BLaER1 (cell line): ENCODE measurements around the gene PCSK5.

Experiments
- H3K27ac ChIP-seq: shearing (Covaris generic); formaldehyde crosslinking; 2 replicates; pipeline ENCODE4 v1.8.1; 2022
- H3K27me3 ChIP-seq: shearing (Covaris generic); formaldehyde crosslinking; 2 replicates; pipeline ENCODE4 v1.8.1; 2022
- H3K36me3 ChIP-seq: shearing (Covaris generic); formaldehyde crosslinking; 2 replicates; pipeline ENCODE4 v1.8.1; 2022
- H3K4me1 ChIP-seq: shearing (Covaris generic); formaldehyde crosslinking; 2 replicates; pipeline ENCODE4 v1.8.1; 2022
- H3K4me2 ChIP-seq: shearing (Covaris generic); formaldehyde crosslinking; 2 replicates; pipeline ENCODE4 v1.8.1; 2022
- H3K4me3 ChIP-seq: shearing (Covaris generic); formaldehyde crosslinking; 2 replicates; pipeline ENCODE4 v1.8.1; 2022
- H3K9ac ChIP-seq: shearing (Covaris generic); formaldehyde crosslinking; 2 replicates; pipeline ENCODE4 v1.8.1; 2022
- H3K9me3 ChIP-seq: shearing (Covaris generic); formaldehyde crosslinking; 2 replicates; pipeline ENCODE4 v1.8.1; 2022
- H4K20me1 ChIP-seq: shearing (Covaris generic); formaldehyde crosslinking; 2 replicates; pipeline ENCODE4 v1.8.1; 2022
- Cebpa-rat ChIP-seq: shearing (Covaris generic); IDR thresholded peaks from 2 replicates; pipeline ENCODE4 v1.8.1; 2022

Gene PCSK5

GRCh38 chr9:76109953-76110352 lies 219.5 kb downstream of the PCSK5 start:
- H3K4me3 ChIP-seq = no peak overlapping the region
- no peak overlapping the region for H3K27ac ChIP-seq
- no peak overlapping the region for H3K4me2 ChIP-seq
- H3K9ac ChIP-seq = no peak overlapping the region
- no peaks in the 10 kb centered on the region for H3K36me3 ChIP-seq
- H3K4me1 ChIP-seq = no peaks in the 10 kb centered on the region
- H4K20me1 ChIP-seq = no peaks in the 10 kb centered on the region
- no peaks in the 10 kb centered on the region for H3K9me3 ChIP-seq
- TF ChIP-seq Cebpa-rat = no peak
- no peaks in the 10 kb centered on the region for H3K27me3 ChIP-seq

- no peak for TF ChIP-seq Cebpa-rat
- Histone ChIP-seq H3K27ac (no peak overlapping the region), H3K9me3 (no peaks in the 10 kb centered on the region), H3K4me1 (no peaks in the 10 kb centered on the region), H3K9ac (no peak overlapping the region), H4K20me1 (no peaks in the 10 kb centered on the region), H3K4me3 (no peak overlapping the region), H3K27me3 (no peaks in the 10 kb centered on the region), H3K36me3 (no peaks in the 10 kb centered on the region), H3K4me2 (no peak overlapping the region)
These were observed 221.7 kb downstream of the PCSK5 start for GRCh38 chr9:76112151-76112550.

GRCh38 chr9:76114144-76114543 lies 223.7 kb downstream of the PCSK5 start:
- Histone ChIP-seq H3K4me2 (no peak overlapping the region), H4K20me1 (no peaks in the 10 kb centered on the region), H3K4me3 (no peak overlapping the region), H3K9ac (no peak overlapping the region), H3K36me3 (no peaks in the 10 kb centered on the region), H3K4me1 (no peaks in the 10 kb centered on the region), H3K27me3 (no peaks in the 10 kb centered on the region), H3K9me3 (no peaks in the 10 kb centered on the region), H3K27ac (no peak overlapping the region)
- no peak for TF ChIP-seq Cebpa-rat

GRCh38 chr9:76115396-76115795 lies 224.9 kb downstream of the PCSK5 start:
- H3K4me1 ChIP-seq = no peaks in the 10 kb centered on the region
- H3K27me3 ChIP-seq = no peaks in the 10 kb centered on the region
- H3K9ac ChIP-seq = no peak overlapping the region
- no peaks in the 10 kb centered on the region for H4K20me1 ChIP-seq
- no peak for TF ChIP-seq Cebpa-rat
- no peaks in the 10 kb centered on the region for H3K36me3 ChIP-seq
- no peak overlapping the region for H3K4me3 ChIP-seq
- no peak overlapping the region for H3K4me2 ChIP-seq
- no peak overlapping the region for H3K27ac ChIP-seq
- H3K9me3 ChIP-seq = no peaks in the 10 kb centered on the region

- Histone ChIP-seq H3K27ac (no peak overlapping the region), H3K9me3 (no peaks in the 10 kb centered on the region), H3K4me3 (no peak overlapping the region), H3K4me1 (no peaks in the 10 kb centered on the region), H3K9ac (no peak overlapping the region), H4K20me1 (no peaks in the 10 kb centered on the region), H3K27me3 (no peaks in the 10 kb centered on the region), H3K4me2 (no peak overlapping the region), H3K36me3 (no peaks in the 10 kb centered on the region)
- no peak for TF ChIP-seq Cebpa-rat
These were observed 225.6 kb downstream of the PCSK5 start for GRCh38 chr9:76115982-76116646.

GRCh38 chr9:76116913-76117312 lies 226.4 kb downstream of the PCSK5 start:
- H3K27me3 ChIP-seq = no peaks in the 10 kb centered on the region
- H3K36me3 ChIP-seq = no peaks in the 10 kb centered on the region
- H4K20me1 ChIP-seq = no peaks in the 10 kb centered on the region
- H3K4me2 ChIP-seq = no peak overlapping the region
- H3K4me3 ChIP-seq = no peak overlapping the region
- no peak for TF ChIP-seq Cebpa-rat
- no peaks in the 10 kb centered on the region for H3K4me1 ChIP-seq
- H3K27ac ChIP-seq = no peak overlapping the region
- H3K9ac ChIP-seq = no peak overlapping the region
- no peaks in the 10 kb centered on the region for H3K9me3 ChIP-seq

- Histone ChIP-seq H3K4me2 (no peak overlapping the region), H3K27ac (no peak overlapping the region)
These were observed 237.2 kb downstream of the PCSK5 start for GRCh38 chr9:76127637-76128036.

GRCh38 chr9:76135902-76136301 lies 245.4 kb downstream of the PCSK5 start:
- no peak overlapping the region for H3K4me3 ChIP-seq
- no peaks in the 10 kb centered on the region for H3K36me3 ChIP-seq
- H3K4me2 ChIP-seq = no peak overlapping the region
- no peak for TF ChIP-seq Cebpa-rat
- no peaks in the 10 kb centered on the region for H3K4me1 ChIP-seq
- H3K27me3 ChIP-seq = no peaks in the 10 kb centered on the region
- H3K27ac ChIP-seq = no peak overlapping the region
- no peaks in the 10 kb centered on the region for H3K9me3 ChIP-seq
- no peaks in the 10 kb centered on the region for H4K20me1 ChIP-seq
- H3K9ac ChIP-seq = no peak overlapping the region

More at GRCh38 chr9:76127637-76128036, 237.2 kb downstream of the PCSK5 start:
- no peak overlapping the region for H3K9ac ChIP-seq
- no peak for TF ChIP-seq Cebpa-rat
- no peaks in the 10 kb centered on the region for H3K4me1 ChIP-seq
- no peaks in the 10 kb centered on the region for H3K9me3 ChIP-seq
- no peaks in the 10 kb centered on the region for H3K27me3 ChIP-seq
- H3K4me3 ChIP-seq = no peak overlapping the region
- H4K20me1 ChIP-seq = no peaks in the 10 kb centered on the region
- no peaks in the 10 kb centered on the region for H3K36me3 ChIP-seq

GRCh38 chr9:76136986-76137385 lies 246.5 kb downstream of the PCSK5 start:
- Histone ChIP-seq H3K4me1 (no peaks in the 10 kb centered on the region), H3K4me2 (no peak overlapping the region), H3K27me3 (no peaks in the 10 kb centered on the region), H3K27ac (no peak overlapping the region), H4K20me1 (no peaks in the 10 kb centered on the region), H3K4me3 (no peak overlapping the region), H3K9me3 (no peaks in the 10 kb centered on the region), H3K9ac (no peak overlapping the region), H3K36me3 (no peaks in the 10 kb centered on the region)
- no peak for TF ChIP-seq Cebpa-rat

- Histone ChIP-seq H3K4me1 (no peaks in the 10 kb centered on the region), H4K20me1 (no peaks in the 10 kb centered on the region), H3K27ac (no peak overlapping the region), H3K9ac (no peak overlapping the region), H3K9me3 (no peaks in the 10 kb centered on the region), H3K4me2 (no peak overlapping the region), H3K4me3 (no peak overlapping the region), H3K27me3 (no peaks in the 10 kb centered on the region), H3K36me3 (no peaks in the 10 kb centered on the region)
- no peak for TF ChIP-seq Cebpa-rat
These were observed 247.5 kb downstream of the PCSK5 start for GRCh38 chr9:76137931-76138330.

- Histone ChIP-seq H3K27ac (no peak overlapping the region), H3K4me1 (no peaks in the 10 kb centered on the region), H3K4me3 (no peak overlapping the region), H3K9me3 (no peaks in the 10 kb centered on the region), H3K27me3 (no peaks in the 10 kb centered on the region), H4K20me1 (no peaks in the 10 kb centered on the region), H3K36me3 (no peaks in the 10 kb centered on the region), H3K4me2 (no peak overlapping the region), H3K9ac (no peak overlapping the region)
- TF ChIP-seq Cebpa-rat = no peak
These were observed 247.9 kb downstream of the PCSK5 start for GRCh38 chr9:76138360-76138759.
